Measurements from ENCODE around the gene PDE4B.

The PDE4B gene

DNA sequence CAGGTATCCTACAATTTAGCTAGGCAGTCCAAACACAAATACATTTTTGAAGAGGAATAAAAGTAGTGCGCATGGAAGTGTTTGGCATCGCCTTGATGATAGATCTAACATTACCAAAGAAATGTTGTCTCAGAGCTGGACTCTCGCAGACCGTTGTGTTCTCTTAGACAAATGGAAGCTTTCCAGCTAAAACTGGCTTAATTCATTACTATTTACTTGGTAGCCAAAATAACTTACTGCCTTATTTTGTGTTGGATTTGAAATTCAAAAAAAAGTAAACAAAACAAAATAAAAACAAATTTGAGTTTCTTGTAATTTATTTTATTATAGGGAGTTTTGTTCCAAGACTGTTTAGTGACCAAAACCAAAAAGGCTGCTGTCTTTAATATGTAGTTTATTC is 51.6 kb downstream of the PDE4B start:
- no peak for TF ChIP-seq EZH2phosphoT487 (IDR thresholded peaks at IDR 0.05; ENCODE audit: borderline replicate concordance)
- TF ChIP-seq, protein P1, sequence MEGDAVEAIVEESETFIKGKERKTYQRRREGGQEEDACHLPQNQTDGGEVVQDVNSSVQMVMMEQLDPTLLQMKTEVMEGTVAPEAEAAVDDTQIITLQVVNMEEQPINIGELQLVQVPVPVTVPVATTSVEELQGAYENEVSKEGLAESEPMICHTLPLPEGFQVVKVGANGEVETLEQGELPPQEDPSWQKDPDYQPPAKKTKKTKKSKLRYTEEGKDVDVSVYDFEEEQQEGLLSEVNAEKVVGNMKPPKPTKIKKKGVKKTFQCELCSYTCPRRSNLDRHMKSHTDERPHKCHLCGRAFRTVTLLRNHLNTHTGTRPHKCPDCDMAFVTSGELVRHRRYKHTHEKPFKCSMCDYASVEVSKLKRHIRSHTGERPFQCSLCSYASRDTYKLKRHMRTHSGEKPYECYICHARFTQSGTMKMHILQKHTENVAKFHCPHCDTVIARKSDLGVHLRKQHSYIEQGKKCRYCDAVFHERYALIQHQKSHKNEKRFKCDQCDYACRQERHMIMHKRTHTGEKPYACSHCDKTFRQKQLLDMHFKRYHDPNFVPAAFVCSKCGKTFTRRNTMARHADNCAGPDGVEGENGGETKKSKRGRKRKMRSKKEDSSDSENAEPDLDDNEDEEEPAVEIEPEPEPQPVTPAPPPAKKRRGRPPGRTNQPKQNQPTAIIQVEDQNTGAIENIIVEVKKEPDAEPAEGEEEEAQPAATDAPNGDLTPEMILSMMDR (conservative IDR thresholded peaks at IDR 0.05; ENCODE audit: low read length) = no peak
- no peak overlapping the region for H3K4me2 ChIP-seq (ENCODE audit: low read depth, low read length, poor library complexity, severe bottlenecking)
- H3K36me3 ChIP-seq (ENCODE audit: insufficient read depth, low read length) = no peaks in the 10 kb centered on the region
- no peaks in the 10 kb centered on the region for H4K20me1 ChIP-seq (ENCODE audit: insufficient read depth, low read length, poor library complexity, severe bottlenecking)
- H3F3A ChIP-seq (ENCODE audit: low read depth) = no peaks in the 10 kb centered on the region
- H3K79me2 ChIP-seq (ENCODE audit: insufficient read depth, low read length) = no peaks in the 10 kb centered on the region
- no peak overlapping the region for H3K9ac ChIP-seq (ENCODE audit: low read depth, low read length, poor library complexity, severe bottlenecking)
- peak overlapping the region; percentile 37; the same call in 1 of the 2 replicates for H2AFZ ChIP-seq (ENCODE audit: low read length)
- no peaks in the 10 kb centered on the region for H3K4me1 ChIP-seq (ENCODE audit: insufficient read depth, low read length, poor library complexity, severe bottlenecking)
- H3K9me2 ChIP-seq (replicated peaks; ENCODE audit: low read depth, low read length) = no peaks in the 10 kb centered on the region
- H3K9me3 ChIP-seq (ENCODE audit: insufficient read depth, low read depth, low read length) = peaks cover 4% of the 10 kb centered on the region; the same call in 1 of the 2 replicates
- H3K27me3 ChIP-seq (ENCODE audit: insufficient read depth, low read length, poor library complexity, severe bottlenecking) = no peaks in the 10 kb centered on the region
- H3K4me3 ChIP-seq (ENCODE audit: low read length, poor library complexity, severe bottlenecking) = no peak overlapping the region

DNA sequence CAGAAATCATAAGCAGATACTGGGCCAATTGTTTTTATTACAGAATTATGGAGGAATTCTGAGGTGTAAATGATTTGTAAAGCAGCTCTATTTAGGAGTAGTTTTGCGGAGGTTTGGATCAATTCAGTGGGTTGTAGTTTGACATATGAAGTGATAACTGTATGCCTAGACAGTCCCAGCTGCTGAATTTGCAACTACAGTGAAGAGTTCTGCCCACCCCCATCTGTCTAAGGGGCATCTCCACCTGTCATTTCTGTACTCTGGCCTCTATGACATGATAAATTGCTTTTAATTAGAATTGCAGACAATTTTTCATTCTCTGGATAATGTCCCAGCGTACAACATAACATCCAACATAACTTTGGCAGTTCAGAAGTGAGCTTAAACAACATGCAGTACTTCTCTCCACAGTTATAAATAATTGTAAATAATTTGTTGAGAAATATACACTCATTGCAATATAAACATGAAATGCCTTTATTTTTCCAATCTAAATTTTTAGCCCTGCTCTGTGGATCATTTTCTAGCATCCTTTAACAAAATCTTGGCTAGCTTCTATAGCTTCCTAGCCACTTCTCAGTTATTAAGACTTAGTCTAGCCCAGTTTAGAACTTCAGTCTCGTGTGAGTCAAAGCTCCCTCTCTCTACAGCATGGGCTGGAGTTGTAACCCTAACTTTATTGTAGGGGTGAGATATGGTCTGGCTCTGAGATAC is 52.3 kb downstream of the PDE4B start:
- Histone ChIP-seq H3K9me2 (replicated peaks; ENCODE audit: low read depth, low read length) (no peaks in the 10 kb centered on the region), H3K27me3 (ENCODE audit: insufficient read depth, low read length, poor library complexity, severe bottlenecking) (no peaks in the 10 kb centered on the region), H3K4me3 (ENCODE audit: low read length, poor library complexity, severe bottlenecking) (no peak overlapping the region), H3K4me1 (ENCODE audit: insufficient read depth, low read length, poor library complexity, severe bottlenecking) (no peaks in the 10 kb centered on the region), H4K20me1 (ENCODE audit: insufficient read depth, low read length, poor library complexity, severe bottlenecking) (no peaks in the 10 kb centered on the region), H3K36me3 (ENCODE audit: insufficient read depth, low read length) (no peaks in the 10 kb centered on the region), H3F3A (ENCODE audit: low read depth) (no peaks in the 10 kb centered on the region), H3K9ac (ENCODE audit: low read depth, low read length, poor library complexity, severe bottlenecking) (no peak overlapping the region), H2AFZ (ENCODE audit: low read length) (no peak overlapping the region), H3K4me2 (ENCODE audit: low read depth, low read length, poor library complexity, severe bottlenecking) (no peak overlapping the region), H3K79me2 (ENCODE audit: insufficient read depth, low read length) (no peaks in the 10 kb centered on the region), H3K9me3 (ENCODE audit: insufficient read depth, low read depth, low read length) (peaks cover 10% of the 10 kb centered on the region)
- TF ChIP-seq, protein P1 (conservative IDR thresholded peaks at IDR 0.05; ENCODE audit: low read length) = no peak
- no peak for TF ChIP-seq EZH2phosphoT487 (IDR thresholded peaks at IDR 0.05; ENCODE audit: borderline replicate concordance)

DNA sequence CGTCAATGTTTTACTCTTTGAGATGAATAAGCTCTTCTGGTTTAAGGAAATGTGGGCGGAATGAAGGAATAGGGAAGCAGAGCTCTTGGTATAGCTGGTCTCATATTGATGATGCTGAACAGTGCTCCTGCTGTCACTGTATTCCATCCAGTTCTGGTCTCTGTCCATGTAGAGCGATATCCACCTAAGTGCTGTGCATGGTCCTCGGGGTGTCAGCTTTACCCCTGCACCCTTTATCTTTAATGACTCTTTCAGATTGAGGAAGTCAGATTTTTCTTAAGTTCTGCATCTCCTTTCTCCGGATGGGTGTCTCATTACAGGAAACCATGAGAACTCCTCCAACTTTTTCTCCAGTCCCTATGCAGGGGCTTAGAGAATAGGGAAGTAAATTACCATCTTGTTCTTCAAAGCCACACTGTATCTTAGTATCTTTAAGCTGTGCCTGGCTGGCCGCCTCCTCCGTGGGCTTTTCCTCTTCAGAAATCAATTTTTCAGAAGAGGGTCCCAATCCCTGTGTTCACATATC is 52.9 kb downstream of the PDE4B start:
- no peaks in the 10 kb centered on the region for H4K20me1 ChIP-seq (ENCODE audit: insufficient read depth, low read length, poor library complexity, severe bottlenecking)
- no peaks in the 10 kb centered on the region for H3F3A ChIP-seq (ENCODE audit: low read depth)
- H2AFZ ChIP-seq (ENCODE audit: low read length) = no peak overlapping the region
- no peaks in the 10 kb centered on the region for H3K4me1 ChIP-seq (ENCODE audit: insufficient read depth, low read length, poor library complexity, severe bottlenecking)
- H3K79me2 ChIP-seq (ENCODE audit: insufficient read depth, low read length) = no peaks in the 10 kb centered on the region
- H3K9me3 ChIP-seq (ENCODE audit: insufficient read depth, low read depth, low read length) = peaks cover 10% of the 10 kb centered on the region
- H3K4me2 ChIP-seq (ENCODE audit: low read depth, low read length, poor library complexity, severe bottlenecking) = no peak overlapping the region
- no peaks in the 10 kb centered on the region for H3K9me2 ChIP-seq (replicated peaks; ENCODE audit: low read depth, low read length)
- TF ChIP-seq EZH2phosphoT487 (IDR thresholded peaks at IDR 0.05; ENCODE audit: borderline replicate concordance) = no peak
- TF ChIP-seq, protein P1 (conservative IDR thresholded peaks at IDR 0.05; ENCODE audit: low read length) = no peak
- no peaks in the 10 kb centered on the region for H3K36me3 ChIP-seq (ENCODE audit: insufficient read depth, low read length)
- H3K9ac ChIP-seq (ENCODE audit: low read depth, low read length, poor library complexity, severe bottlenecking) = no peak overlapping the region
- H3K27me3 ChIP-seq (ENCODE audit: insufficient read depth, low read length, poor library complexity, severe bottlenecking) = no peaks in the 10 kb centered on the region
- H3K4me3 ChIP-seq (ENCODE audit: low read length, poor library complexity, severe bottlenecking) = no peak overlapping the region

Data from Loucy (cell line).